HG02943 (cell line): ENCODE results near the gene TP53AIP1.
"Not testable (repeated sequence)": the region's sequence is repeated elsewhere in the genome, so short reads cannot be mapped to it uniquely, and the experiment has no call there.

Experiments
- ATAC-seq: cut with Tn5 transposase; IDR thresholded peaks from one replicate; pipeline ENCODE4 v1.9.1; 2021; ENCODE audit warnings: mild to moderate bottlenecking, low read depth, moderate library complexity; ENCODE audit not compliant: unreplicated experiment

Gene TP53AIP1

GRCh38 chr11:128927108-128927461, 15.6 kb downstream of the TP53AIP1 start:
- ATAC-seq, result no peak

DNA sequence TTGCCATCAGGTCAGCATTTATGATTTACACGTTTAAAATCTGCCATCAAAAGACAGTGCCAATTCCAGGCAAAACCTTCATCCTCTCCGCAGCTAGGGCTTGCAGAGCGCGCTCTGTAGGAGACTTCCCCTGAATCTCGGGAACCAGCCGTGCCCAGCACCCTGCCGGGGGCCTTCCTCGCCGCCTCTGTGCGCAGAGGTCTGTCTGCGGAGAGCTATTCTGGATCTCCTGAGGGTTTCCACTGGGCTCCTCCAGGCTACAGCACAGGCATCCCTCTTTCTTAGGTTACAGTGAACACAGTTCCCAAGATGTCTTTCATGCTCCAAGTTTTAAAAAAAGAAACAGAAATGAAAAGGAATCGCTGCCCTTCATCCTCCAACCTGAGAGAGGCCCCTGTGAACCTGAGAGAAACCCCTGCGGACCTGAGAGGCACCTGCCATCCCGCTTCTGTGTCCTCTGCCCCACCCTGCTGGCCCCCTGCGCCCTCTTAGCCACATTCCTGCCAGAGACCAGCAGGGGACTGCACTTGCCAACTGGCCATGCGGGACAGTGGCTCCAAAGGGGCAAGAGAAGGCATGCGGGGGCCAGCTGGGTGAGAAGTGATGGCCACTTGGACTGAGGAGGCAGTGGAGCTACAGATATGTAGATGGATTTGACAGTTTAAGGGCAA, 16.1 kb downstream of the TP53AIP1 start:
- ATAC-seq, result no peak

DNA sequence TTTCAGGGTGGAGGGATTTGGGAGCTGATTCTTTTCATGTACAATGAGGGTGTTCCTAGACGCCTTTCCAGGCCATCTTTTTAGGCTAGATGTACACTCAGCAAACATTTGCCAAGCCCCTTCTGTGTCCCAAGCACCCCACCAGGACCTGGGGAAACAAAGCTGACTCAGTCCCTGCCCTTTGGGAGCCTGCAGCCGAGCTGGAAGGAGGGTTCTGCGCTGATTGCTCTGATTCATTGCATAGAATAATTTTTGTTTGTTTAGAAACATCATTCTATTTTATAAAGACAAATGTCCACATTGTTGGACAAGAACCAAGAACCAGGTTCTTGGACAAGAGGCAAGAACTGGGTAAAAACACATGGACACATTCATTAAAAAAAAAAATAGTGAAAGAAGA, 16.7 kb downstream of the TP53AIP1 start:
- no peak for ATAC-seq

- no peak for ATAC-seq
Measured at GRCh38 chr11:128925250-128925600, 17.4 kb downstream of the TP53AIP1 start.

DNA sequence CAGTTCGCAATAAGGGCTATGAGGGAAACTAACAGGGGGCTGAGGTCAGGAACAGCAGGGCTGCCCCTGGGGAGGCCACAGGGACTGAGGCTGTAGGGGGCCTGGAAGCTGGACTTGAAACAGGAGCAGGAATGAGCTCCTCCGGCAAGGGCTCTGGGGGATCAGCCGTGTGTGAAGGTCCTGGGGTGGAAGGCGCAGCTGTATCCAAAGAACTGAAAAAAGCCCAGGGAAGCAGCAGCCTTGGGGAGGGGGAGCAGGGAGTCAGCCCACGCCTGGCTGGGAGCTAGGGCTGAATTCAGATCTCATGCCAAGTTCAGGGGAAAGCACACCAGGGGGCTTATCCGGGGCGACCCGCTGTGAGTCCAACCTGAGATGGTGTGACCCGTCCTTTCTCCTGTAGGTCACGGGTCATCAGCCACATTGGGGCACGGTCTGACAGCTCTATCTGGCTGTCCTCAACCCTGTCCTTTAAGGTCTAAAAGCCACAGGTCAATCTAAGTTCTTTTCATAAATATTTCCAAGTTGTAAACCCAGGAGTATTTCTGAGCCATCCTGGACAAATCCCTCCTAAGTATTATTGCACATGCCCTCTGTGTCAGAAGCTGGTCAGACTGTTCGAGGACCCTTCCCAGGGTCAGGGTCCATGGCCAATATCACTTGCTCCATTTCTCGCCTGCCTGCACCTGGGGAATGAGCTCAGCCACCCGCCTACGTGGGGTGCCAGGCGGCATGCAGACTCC, 18.0 kb downstream of the TP53AIP1 start:
- ATAC-seq, result no peak

DNA sequence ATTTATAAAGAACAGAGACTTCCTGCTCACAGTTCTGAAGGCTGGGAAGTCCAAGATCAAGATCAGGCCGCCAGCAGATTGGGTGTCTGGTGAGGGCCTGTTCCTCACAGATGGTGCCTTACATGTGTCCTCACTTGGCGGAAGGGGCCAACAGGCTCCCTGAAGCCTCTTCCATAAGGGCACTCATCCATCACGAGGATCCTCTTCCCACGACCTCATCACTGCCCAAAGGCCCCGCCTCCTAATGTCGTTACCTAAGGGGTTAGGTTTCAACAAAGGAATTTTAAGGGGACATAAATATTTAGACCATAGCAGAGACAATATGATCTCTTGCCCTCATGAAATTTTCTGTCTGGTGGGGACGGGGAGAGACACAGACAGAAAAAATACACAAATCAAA, 18.6 kb downstream of the TP53AIP1 start:
- no peak for ATAC-seq

DNA sequence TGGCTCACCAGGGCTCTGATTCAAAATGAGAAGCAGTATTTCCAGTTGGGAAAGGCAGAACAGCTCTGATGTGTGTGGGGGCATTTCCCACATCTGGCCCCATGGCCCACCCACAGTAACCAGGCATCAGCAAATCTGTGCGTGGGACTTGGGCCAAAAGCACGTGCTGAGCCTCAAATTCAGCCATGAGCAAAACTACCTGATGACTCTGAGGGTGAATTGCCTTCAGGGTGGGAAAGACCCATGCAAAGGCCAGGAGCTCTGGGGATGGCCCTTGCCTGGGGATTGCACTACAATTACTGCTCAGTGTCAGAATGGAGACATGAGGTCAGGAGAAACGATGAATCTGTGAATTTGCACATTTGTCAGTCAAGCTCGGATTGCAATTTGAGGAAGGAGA, 20.9 kb downstream of the TP53AIP1 start:
- no peak for ATAC-seq

- ATAC-seq, result no peak
Measured at GRCh38 chr11:128920666-128921065, 22.0 kb downstream of the TP53AIP1 start.

DNA sequence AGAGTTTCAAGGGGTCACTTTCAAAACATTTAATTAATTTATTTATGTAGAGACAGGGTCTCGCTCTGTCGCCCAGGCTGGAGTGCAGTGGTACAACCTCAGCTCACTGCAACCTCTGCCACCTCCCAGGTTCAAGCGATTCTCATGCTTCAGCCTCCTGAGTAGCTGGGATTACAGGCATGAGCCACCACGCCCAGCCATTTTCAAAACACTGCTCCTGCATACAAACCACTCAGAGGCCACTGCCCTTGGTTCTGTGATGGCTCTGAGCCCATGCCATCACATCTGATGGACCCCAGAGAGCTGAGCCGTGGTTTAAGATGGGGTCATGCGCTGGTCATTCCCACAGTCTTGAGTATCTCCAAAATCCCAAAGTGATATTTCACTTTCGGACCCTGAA, 23.0 kb downstream of the TP53AIP1 start:
- not testable (repeated sequence) for ATAC-seq

GRCh38 chr11:128919216-128919615, 23.5 kb downstream of the TP53AIP1 start:
- no peak for ATAC-seq

GRCh38 chr11:128917144-128917724, 25.4 kb downstream of the TP53AIP1 start:
- ATAC-seq, result no peak

DNA sequence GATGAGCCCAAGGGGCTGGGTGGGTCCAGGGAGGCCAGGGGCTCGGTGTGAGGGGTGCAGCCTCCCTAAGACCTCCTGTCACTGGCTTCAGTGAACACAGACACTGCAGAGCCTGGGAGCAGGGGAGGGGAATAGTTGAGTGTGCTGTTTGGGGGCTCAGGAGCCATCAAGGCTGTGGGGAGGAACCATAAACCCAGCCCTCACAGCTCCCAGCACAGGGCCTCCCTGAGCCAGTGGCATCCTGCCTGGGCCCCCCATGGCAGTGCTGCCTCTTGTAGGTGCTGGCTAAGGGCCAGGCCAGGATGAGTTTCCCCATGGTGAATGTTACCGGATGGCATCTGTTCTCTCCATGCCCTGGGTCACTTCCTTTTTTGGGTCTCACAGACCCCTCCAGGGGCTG, 26.0 kb downstream of the TP53AIP1 start:
- no peak for ATAC-seq

DNA sequence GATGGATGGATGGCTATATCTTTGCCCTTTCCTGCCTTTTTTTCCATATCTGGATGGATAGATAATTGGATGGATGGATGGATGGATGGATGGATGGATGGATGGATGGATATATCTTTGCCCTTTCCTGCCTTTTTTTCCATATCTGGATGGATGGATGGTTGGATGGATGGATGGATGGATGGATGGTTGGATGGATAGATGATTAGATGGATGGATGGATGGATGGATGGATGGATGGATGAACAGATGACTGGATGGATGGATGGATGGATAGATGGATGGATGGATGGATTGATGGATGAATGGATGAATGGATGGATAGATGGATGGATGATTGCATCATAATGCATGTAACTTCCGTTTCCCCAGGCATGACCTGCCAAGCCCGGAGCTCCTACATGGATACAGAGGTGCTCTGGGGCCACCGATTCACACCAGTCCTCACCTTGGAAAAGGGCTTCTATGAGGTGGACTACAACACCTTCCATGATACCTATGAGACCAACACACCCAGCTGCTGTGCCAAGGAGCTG, 26.6 kb downstream of the TP53AIP1 start:
- no peak for ATAC-seq

DNA sequence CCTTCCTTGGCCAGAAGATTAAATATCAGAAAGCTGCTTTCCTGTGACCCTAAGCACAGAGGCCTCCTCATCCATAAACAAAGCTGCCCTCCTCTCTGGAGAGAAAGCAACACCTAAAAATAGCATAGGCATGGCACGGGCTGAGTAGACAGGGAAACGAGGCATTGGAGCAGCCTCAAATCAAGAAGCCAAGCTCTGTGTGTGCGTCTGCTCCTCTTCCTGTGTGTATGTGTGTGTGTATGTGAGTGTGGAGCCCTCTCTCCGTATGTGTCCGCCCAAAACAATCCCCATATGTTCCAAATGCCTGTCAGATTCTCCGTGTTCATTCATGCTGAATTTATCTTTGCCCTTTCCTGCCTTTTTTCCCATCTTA, 27.5 kb downstream of the TP53AIP1 start:
- no peak for ATAC-seq

DNA sequence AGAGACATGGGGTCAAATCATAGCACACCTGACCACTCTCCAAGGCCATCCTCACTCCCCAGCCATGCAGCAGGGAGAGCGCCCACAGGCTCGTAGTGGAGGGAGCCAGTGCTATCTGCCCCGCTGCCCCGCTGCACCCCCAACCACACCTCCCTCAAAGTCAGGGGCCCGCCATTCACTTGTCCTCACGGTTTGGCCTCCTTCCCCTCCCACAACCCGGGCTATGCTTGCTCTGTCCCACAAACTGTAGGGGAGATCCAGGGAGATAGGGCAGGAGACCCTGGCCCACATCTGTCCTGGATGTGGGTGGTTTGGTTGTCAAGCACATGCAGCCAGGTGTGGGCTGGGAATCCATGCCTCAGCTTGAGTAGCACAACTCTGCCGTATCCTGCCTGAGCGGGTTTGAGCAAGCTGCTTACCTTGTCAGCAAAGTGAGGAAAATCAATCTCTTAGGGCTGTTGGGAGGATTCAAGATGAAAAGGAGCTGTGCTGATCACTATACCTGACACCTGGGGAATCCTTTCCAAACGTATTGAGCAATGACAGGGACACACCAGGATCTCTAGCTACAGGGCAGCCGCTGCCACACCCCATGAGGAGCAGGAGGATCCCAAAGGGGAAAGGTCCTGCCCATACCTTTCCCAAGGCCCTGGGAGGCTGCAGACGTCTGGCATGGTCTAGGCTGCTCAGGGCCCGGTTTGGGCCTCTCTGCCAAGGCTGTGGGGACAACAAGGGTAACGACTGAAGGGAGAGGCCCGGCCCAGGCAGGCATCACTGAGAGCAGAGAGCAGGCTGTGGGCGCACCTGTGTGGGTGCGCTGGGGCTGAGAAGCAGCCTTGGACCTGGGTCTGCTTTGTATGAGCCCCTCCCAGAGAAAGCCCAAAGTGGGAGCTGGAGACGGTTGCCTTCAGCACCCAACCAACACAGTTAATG, 28.2 kb downstream of the TP53AIP1 start:
- no peak for ATAC-seq

DNA sequence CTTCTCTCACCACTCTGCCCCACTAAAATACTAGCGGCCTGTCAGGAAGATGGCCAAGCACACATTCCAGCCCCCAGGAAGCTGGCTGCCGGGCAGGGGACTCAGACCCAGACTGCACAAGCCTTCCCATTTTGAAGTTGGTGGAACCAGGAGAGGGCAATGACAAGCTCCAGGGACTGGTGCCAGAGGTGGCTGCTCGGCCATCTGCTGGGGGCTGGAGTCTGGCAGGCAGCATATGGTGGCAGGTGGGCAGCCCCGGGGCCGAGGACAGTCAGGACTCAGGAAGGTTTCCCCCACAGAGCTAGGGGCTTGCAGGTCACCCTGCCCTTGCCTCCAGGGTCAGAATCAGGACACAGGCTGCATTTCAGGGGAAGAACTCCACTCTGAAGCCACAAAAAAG, 28.9 kb downstream of the TP53AIP1 start:
- no peak for ATAC-seq

DNA sequence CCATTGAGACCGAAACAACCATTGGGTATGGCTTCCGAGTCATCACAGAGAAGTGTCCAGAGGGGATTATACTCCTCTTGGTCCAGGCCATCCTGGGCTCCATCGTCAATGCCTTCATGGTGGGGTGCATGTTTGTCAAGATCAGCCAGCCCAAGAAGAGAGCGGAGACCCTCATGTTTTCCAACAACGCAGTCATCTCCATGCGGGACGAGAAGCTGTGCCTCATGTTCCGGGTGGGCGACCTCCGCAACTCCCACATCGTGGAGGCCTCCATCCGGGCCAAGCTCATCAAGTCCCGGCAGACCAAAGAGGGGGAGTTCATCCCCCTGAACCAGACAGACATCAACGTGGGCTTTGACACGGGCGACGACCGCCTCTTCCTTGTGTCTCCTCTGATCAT, 31.0 kb downstream of the TP53AIP1 start:
- ATAC-seq, result no peak

DNA sequence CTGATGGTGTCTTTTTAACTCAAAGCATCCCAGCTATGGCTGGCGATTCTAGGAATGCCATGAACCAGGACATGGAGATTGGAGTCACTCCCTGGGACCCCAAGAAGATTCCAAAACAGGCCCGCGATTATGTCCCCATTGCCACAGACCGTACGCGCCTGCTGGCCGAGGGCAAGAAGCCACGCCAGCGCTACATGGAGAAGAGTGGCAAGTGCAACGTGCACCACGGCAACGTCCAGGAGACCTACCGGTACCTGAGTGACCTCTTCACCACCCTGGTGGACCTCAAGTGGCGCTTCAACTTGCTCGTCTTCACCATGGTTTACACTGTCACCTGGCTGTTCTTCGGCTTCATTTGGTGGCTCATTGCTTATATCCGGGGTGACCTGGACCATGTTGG, 31.4 kb downstream of the TP53AIP1 start:
- ATAC-seq, result no peak

- ATAC-seq, result no peak
Measured at GRCh38 chr11:128910576-128910975, 32.1 kb downstream of the TP53AIP1 start.

- no peak for ATAC-seq
Measured at GRCh38 chr11:128909438-128910125, 33.1 kb downstream of the TP53AIP1 start.
